Measurements from ENCODE around the gene POTEB3. TPM values are rescaled to one million over a fixed set of nuclear protein-coding genes. Genes with fewer than 3 reads are reported as not detected.
"Not testable (repeated sequence)": the region's sequence is repeated elsewhere in the genome, so short reads cannot be mapped to it uniquely, and the experiment has no call there.

Gene POTEB3
- polyA plus RNA-seq, 3 donors: not detected

GRCh38 chr15:21397656-21398055 lies 42.6 kb downstream of the POTEB3 start:
- H3K9me3 Mint-ChIP-seq, H3K27ac Mint-ChIP-seq: not testable (repeated sequence)

GRCh38 chr15:21397186-21397585 lies 43.1 kb downstream of the POTEB3 start:
- not testable (repeated sequence) for H3K36me3 Mint-ChIP-seq; H3K4me1 ChIP-seq (ENCODE audit: control insufficient read depth in 1 of 2, insufficient read depth in 2 of 2, low read length in 2 of 2)

More at GRCh38 chr15:21397656-21398055, 42.6 kb downstream of the POTEB3 start:
- H3K4me2 ChIP-seq (replicated peaks; ENCODE audit: extremely low read depth, low read length, poor library complexity, severe bottlenecking); H3K36me3 Mint-ChIP-seq; H3K4me1 ChIP-seq (ENCODE audit: control insufficient read depth in 1 of 2, insufficient read depth in 2 of 2, low read length in 2 of 2); H3K27ac ChIP-seq (ENCODE audit: low read depth in 1 of 2, low read length in 2 of 2); H3K9ac ChIP-seq (ENCODE audit: insufficient read depth, low read length, poor library complexity, severe bottlenecking); H4K20me1 ChIP-seq (ENCODE audit: insufficient read depth, low read length); H3K27me3 Mint-ChIP-seq (ENCODE audit: low read depth in 3 of 3); DNase-seq; H3K4me1 Mint-ChIP-seq; H3K27me3 ChIP-seq (ENCODE audit: control insufficient read depth in 2 of 2, insufficient read depth in 2 of 2, low read length in 2 of 2); intact Hi-C loops (cut with micrococcal nuclease); H3K9me3 ChIP-seq (replicated peaks in 1 of 2; ENCODE audit: control insufficient read depth in 1 of 2, insufficient read depth in 1 of 2, low read length in 2 of 2); H3K36me3 ChIP-seq (replicated peaks in 1 of 2; ENCODE audit: control insufficient read depth in 1 of 2, insufficient read depth in 2 of 2, low read length in 2 of 2); H2AFZ ChIP-seq (ENCODE audit: insufficient read depth, low read depth, low read length, poor library complexity, severe bottlenecking); H3K4me3 ChIP-seq (replicated peaks in 1 of 3; ENCODE audit: low read depth in 2 of 3, low read length in 3 of 3); H3K79me2 ChIP-seq (ENCODE audit: insufficient read depth, low read length); H3K4me3 Mint-ChIP-seq: not testable (repeated sequence)
- no CpG with 5 or more reads among the region's 2 CpGs for WGBS (ENCODE audit: insufficient coverage)

GRCh38 chr15:21385961-21386360 lies 54.3 kb downstream of the POTEB3 start:
- intact Hi-C loops (cut with micrococcal nuclease); H3K36me3 ChIP-seq (replicated peaks in 1 of 2; ENCODE audit: control insufficient read depth in 1 of 2, insufficient read depth in 2 of 2, low read length in 2 of 2); H3K4me3 ChIP-seq (replicated peaks in 1 of 3; ENCODE audit: low read depth in 2 of 3, low read length in 3 of 3); H3K27ac ChIP-seq (ENCODE audit: low read depth in 1 of 2, low read length in 2 of 2); H3K4me1 ChIP-seq (ENCODE audit: control insufficient read depth in 1 of 2, insufficient read depth in 2 of 2, low read length in 2 of 2); H3K4me1 Mint-ChIP-seq; H2AFZ ChIP-seq (ENCODE audit: insufficient read depth, low read depth, low read length, poor library complexity, severe bottlenecking); H3K27me3 ChIP-seq (ENCODE audit: control insufficient read depth in 2 of 2, insufficient read depth in 2 of 2, low read length in 2 of 2); H3K9ac ChIP-seq (ENCODE audit: insufficient read depth, low read length, poor library complexity, severe bottlenecking); H3K36me3 Mint-ChIP-seq; H3K4me3 Mint-ChIP-seq; DNase-seq; H3K27me3 Mint-ChIP-seq (ENCODE audit: low read depth in 3 of 3); H3K27ac Mint-ChIP-seq; H3K79me2 ChIP-seq (ENCODE audit: insufficient read depth, low read length); H3K9me3 Mint-ChIP-seq; H3K4me2 ChIP-seq (replicated peaks; ENCODE audit: extremely low read depth, low read length, poor library complexity, severe bottlenecking); H4K20me1 ChIP-seq (ENCODE audit: insufficient read depth, low read length); H3K9me3 ChIP-seq (replicated peaks in 1 of 2; ENCODE audit: control insufficient read depth in 1 of 2, insufficient read depth in 1 of 2, low read length in 2 of 2): not testable (repeated sequence)
- 100% methylated on average over 5 of the region's 25 CpGs for WGBS (ENCODE audit: insufficient coverage)

More at GRCh38 chr15:21397186-21397585, 43.1 kb downstream of the POTEB3 start:
- H4K20me1 ChIP-seq (ENCODE audit: insufficient read depth, low read length); DNase-seq; intact Hi-C loops (cut with micrococcal nuclease); H3K4me2 ChIP-seq (replicated peaks; ENCODE audit: extremely low read depth, low read length, poor library complexity, severe bottlenecking); H3K36me3 ChIP-seq (replicated peaks in 1 of 2; ENCODE audit: control insufficient read depth in 1 of 2, insufficient read depth in 2 of 2, low read length in 2 of 2); H3K9me3 ChIP-seq (replicated peaks in 1 of 2; ENCODE audit: control insufficient read depth in 1 of 2, insufficient read depth in 1 of 2, low read length in 2 of 2); H3K9ac ChIP-seq (ENCODE audit: insufficient read depth, low read length, poor library complexity, severe bottlenecking); H3K4me3 ChIP-seq (replicated peaks in 1 of 3; ENCODE audit: low read depth in 2 of 3, low read length in 3 of 3); H3K9me3 Mint-ChIP-seq; H3K79me2 ChIP-seq (ENCODE audit: insufficient read depth, low read length); H3K27me3 ChIP-seq (ENCODE audit: control insufficient read depth in 2 of 2, insufficient read depth in 2 of 2, low read length in 2 of 2); H3K4me3 Mint-ChIP-seq; H3K27ac ChIP-seq (ENCODE audit: low read depth in 1 of 2, low read length in 2 of 2); H3K4me1 Mint-ChIP-seq; H3K27ac Mint-ChIP-seq; H3K27me3 Mint-ChIP-seq (ENCODE audit: low read depth in 3 of 3); H2AFZ ChIP-seq (ENCODE audit: insufficient read depth, low read depth, low read length, poor library complexity, severe bottlenecking): not testable (repeated sequence)
- no CpG with 5 or more reads among the region's 2 CpGs for WGBS (ENCODE audit: insufficient coverage)

GRCh38 chr15:21383866-21384485 lies 56.3 kb downstream of the POTEB3 start:
- H3K36me3 ChIP-seq (replicated peaks in 1 of 2; ENCODE audit: control insufficient read depth in 1 of 2, insufficient read depth in 2 of 2, low read length in 2 of 2); DNase-seq; H4K20me1 ChIP-seq (ENCODE audit: insufficient read depth, low read length); H3K4me3 ChIP-seq (replicated peaks in 1 of 3; ENCODE audit: low read depth in 2 of 3, low read length in 3 of 3); H3K36me3 Mint-ChIP-seq; H3K79me2 ChIP-seq (ENCODE audit: insufficient read depth, low read length); H3K27me3 Mint-ChIP-seq (ENCODE audit: low read depth in 3 of 3); intact Hi-C loops (cut with micrococcal nuclease); H3K9me3 ChIP-seq (replicated peaks in 1 of 2; ENCODE audit: control insufficient read depth in 1 of 2, insufficient read depth in 1 of 2, low read length in 2 of 2); H3K27ac Mint-ChIP-seq; H3K4me1 ChIP-seq (ENCODE audit: control insufficient read depth in 1 of 2, insufficient read depth in 2 of 2, low read length in 2 of 2); H3K27ac ChIP-seq (ENCODE audit: low read depth in 1 of 2, low read length in 2 of 2); H3K4me1 Mint-ChIP-seq; H3K4me3 Mint-ChIP-seq; H3K27me3 ChIP-seq (ENCODE audit: control insufficient read depth in 2 of 2, insufficient read depth in 2 of 2, low read length in 2 of 2); H3K9ac ChIP-seq (ENCODE audit: insufficient read depth, low read length, poor library complexity, severe bottlenecking); H3K4me2 ChIP-seq (replicated peaks; ENCODE audit: extremely low read depth, low read length, poor library complexity, severe bottlenecking); H3K9me3 Mint-ChIP-seq; H2AFZ ChIP-seq (ENCODE audit: insufficient read depth, low read depth, low read length, poor library complexity, severe bottlenecking): not testable (repeated sequence)
- WGBS (ENCODE audit: insufficient coverage): no CpG with 5 or more reads among the region's 24 CpGs
